Prostate gland (tissue), 2 donors: ENCODE measurements around the gene SLN.

Experiments
- CTCF ChIP-seq, 4 experiments: fragments of 200-600 bp in 2 of 4; fragments of 450-650 bp in 2 of 4; sonication (generic) in 2 of 4; IDR thresholded peaks; 1 replicate in 3 of 4; 2 replicates in 1 of 4; pipeline ENCODE4 v1.5.1; 2016 to 2019; ENCODE audit warnings: antibody characterized with exemption in 4 of 4, mild to moderate bottlenecking in 2 of 4, moderate library complexity in 2 of 4
- POLR2AphosphoS5 ChIP-seq: sonication (generic); formaldehyde crosslinking; IDR thresholded peaks from one replicate; pipeline ENCODE4 v1.6.1; 2017; ENCODE audit warnings: antibody characterized with exemption

GRCh38 chr11:107752949-107753822 lies 41.3 kb upstream of the SLN start:
- TF ChIP-seq CTCF (IDR thresholded peaks at IDR 0.05) (no peak), POLR2AphosphoS5 (no peak)
